ENCODE data around the gene DPYD. TPM values are rescaled to one million over a fixed set of nuclear protein-coding genes. Genes with fewer than 3 reads are reported as not detected.

The DPYD gene
- total and polyA plus RNA-seq, 7 donors: 6.0 to 56.1 (median 40.2) TPM

DNA sequence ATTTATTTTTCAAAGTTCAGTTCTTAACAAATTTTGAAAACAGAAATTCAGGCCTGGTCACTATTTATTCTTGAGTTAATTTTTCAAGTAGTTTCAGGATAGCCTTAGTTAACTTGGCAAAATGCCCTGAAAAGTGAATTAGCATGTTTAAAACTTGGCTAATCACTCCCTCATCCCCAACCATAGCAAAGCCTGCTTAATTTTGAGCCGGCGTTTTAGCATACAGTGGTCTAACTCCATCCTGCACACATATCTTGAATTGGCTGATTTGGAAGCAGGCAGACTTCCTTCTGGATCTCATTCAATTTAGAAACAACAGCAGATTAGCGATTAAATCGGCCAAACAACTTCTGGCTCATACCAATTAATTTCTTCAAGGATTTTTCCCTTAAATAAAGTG is 760.0 kb downstream of the DPYD start:
- peaks cover 0 to 8% (median 5%) of the 10 kb centered on the region in 4 donors for H3K4me1 ChIP-seq
- WGBS, 2 donors: 58 to 81% methylated on average over 4 of the region's 4 CpGs
- TF ChIP-seq EP300 (IDR thresholded peaks at IDR 0.05): no peak
- TF ChIP-seq POLR2A (IDR thresholded peaks at IDR 0.05): no peak
- TF ChIP-seq, protein P1, sequence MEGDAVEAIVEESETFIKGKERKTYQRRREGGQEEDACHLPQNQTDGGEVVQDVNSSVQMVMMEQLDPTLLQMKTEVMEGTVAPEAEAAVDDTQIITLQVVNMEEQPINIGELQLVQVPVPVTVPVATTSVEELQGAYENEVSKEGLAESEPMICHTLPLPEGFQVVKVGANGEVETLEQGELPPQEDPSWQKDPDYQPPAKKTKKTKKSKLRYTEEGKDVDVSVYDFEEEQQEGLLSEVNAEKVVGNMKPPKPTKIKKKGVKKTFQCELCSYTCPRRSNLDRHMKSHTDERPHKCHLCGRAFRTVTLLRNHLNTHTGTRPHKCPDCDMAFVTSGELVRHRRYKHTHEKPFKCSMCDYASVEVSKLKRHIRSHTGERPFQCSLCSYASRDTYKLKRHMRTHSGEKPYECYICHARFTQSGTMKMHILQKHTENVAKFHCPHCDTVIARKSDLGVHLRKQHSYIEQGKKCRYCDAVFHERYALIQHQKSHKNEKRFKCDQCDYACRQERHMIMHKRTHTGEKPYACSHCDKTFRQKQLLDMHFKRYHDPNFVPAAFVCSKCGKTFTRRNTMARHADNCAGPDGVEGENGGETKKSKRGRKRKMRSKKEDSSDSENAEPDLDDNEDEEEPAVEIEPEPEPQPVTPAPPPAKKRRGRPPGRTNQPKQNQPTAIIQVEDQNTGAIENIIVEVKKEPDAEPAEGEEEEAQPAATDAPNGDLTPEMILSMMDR (IDR thresholded peaks at IDR 0.05): no peak
- no peak for TF ChIP-seq POLR2AphosphoS5 (IDR thresholded peaks at IDR 0.05)
- DNase-seq: no peak
- no peaks in the 10 kb centered on the region for H3K36me3 ChIP-seq
- peaks cover 0 to 5% (median 2%) of the 10 kb centered on the region in 4 donors for H3K9me3 ChIP-seq
- H3K4me3 ChIP-seq: no peak overlapping the region
- H3K27me3 ChIP-seq: no peaks in the 10 kb centered on the region
- H3K27ac ChIP-seq: no peak overlapping the region
- intact Hi-C loops (cut with DNase I): no loop called here

GRCh38 chr1:97159342-97159741 is 761.5 kb downstream of the DPYD start:
- Histone ChIP-seq H3K36me3 (no peaks in the 10 kb centered on the region), H3K9me3 (peaks cover 0 to 5% (median 2%) of the 10 kb centered on the region in 4 donors), H3K27ac (no peak overlapping the region), H3K27me3 (no peaks in the 10 kb centered on the region), H3K4me1 (peaks cover 0 to 8% (median 5%) of the 10 kb centered on the region in 4 donors), H3K4me3 (no peak overlapping the region)
- TF ChIP-seq, protein P1 (IDR thresholded peaks at IDR 0.05): no peak
- TF ChIP-seq POLR2AphosphoS5 (IDR thresholded peaks at IDR 0.05) (no peak), EP300 (IDR thresholded peaks at IDR 0.05) (no peak), POLR2A (IDR thresholded peaks at IDR 0.05) (no peak)
- no peak for DNase-seq
- intact Hi-C loops (cut with DNase I): no loop called here

- Histone ChIP-seq H3K36me3 (no peaks in the 10 kb centered on the region), H3K27me3 (no peaks in the 10 kb centered on the region), H3K4me1 (peaks cover 0 to 8% (median 5%) of the 10 kb centered on the region in 4 donors), H3K4me3 (no peak overlapping the region), H3K9me3 (peaks cover 0 to 5% (median 2%) of the 10 kb centered on the region in 4 donors), H3K27ac (no peak overlapping the region)
- 10 to 52% methylated on average over 1 of the region's 1 CpG for WGBS, 2 donors
- TF ChIP-seq POLR2AphosphoS5 (IDR thresholded peaks at IDR 0.05) (no peak), POLR2A (IDR thresholded peaks at IDR 0.05) (no peak), EP300 (IDR thresholded peaks at IDR 0.05) (no peak)
- TF ChIP-seq, protein P1 (IDR thresholded peaks at IDR 0.05): no peak
- DNase-seq: no peak
- intact Hi-C loops (cut with DNase I): no loop called here
These were observed 762.1 kb downstream of the DPYD start for GRCh38 chr1:97158691-97159096.

DNA sequence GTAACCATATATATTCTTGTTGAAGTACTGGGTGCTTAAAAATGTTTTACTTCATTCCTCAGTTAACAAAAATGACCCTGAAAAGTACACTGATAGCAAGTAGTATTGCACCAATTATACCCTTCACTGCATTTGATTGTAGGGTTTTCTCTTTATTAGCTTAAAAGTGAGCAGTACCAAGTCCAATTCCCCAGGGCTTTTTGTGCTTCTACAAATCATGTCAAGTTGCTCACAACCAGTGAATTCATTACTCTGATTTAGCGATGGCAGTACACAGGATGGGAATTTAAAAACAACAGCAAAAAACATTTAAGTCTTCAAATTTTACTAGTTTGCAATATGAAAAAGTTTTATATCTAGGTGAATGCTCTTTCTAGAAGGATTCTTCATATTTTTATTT is 762.8 kb downstream of the DPYD start:
- TF ChIP-seq POLR2AphosphoS5 (IDR thresholded peaks at IDR 0.05): no peak
- TF ChIP-seq EP300 (IDR thresholded peaks at IDR 0.05): no peak
- no peak for TF ChIP-seq POLR2A (IDR thresholded peaks at IDR 0.05)
- intact Hi-C loops (cut with DNase I): no loop called here
- Histone ChIP-seq H3K27me3 (no peaks in the 10 kb centered on the region), H3K4me1 (peaks cover 0 to 8% (median 5%) of the 10 kb centered on the region in 4 donors), H3K4me3 (no peak overlapping the region), H3K9me3 (no peaks in the 10 kb centered on the region), H3K27ac (no peak overlapping the region), H3K36me3 (no peaks in the 10 kb centered on the region)
- DNase-seq: no peak
- 52 to 99% methylated on average over 1 of the region's 1 CpG for WGBS, 2 donors

- intact Hi-C loops (cut with DNase I): no loop called here
These were observed 769.2 kb downstream of the DPYD start for GRCh38 chr1:97151651-97152050.

More at GRCh38 chr1:97151651-97152050, 769.2 kb downstream of the DPYD start:
- Histone ChIP-seq H3K9me3 (no peaks in the 10 kb centered on the region), H3K27ac (no peak overlapping the region), H3K4me1 (no peaks in the 10 kb centered on the region), H3K36me3 (no peaks in the 10 kb centered on the region), H3K27me3 (no peaks in the 10 kb centered on the region), H3K4me3 (no peak overlapping the region)
- TF ChIP-seq POLR2AphosphoS5 (IDR thresholded peaks at IDR 0.05) (no peak), POLR2A (IDR thresholded peaks at IDR 0.05) (no peak), EP300 (IDR thresholded peaks at IDR 0.05) (no peak)
- TF ChIP-seq, protein P1 (IDR thresholded peaks at IDR 0.05): no peak
- DNase-seq: no peak

All from sigmoid colon (tissue), 7 donors.